ENCODE measurements around the gene LIMK2. TPM values are rescaled to one million over a fixed set of nuclear protein-coding genes. Genes with fewer than 3 reads are reported as not detected.

Gene LIMK2
- total RNA-seq, 1 donor from 2014 or later: 248 TPM

GRCh38 chr22:31260474-31260856 lies 48.4 kb downstream of the LIMK2 start:
- H3K4me1 Mint-ChIP-seq (ENCODE audit: unreplicated experiment): peaks cover 6% of the 10 kb centered on the region
- H3K36me3 Mint-ChIP-seq (ENCODE audit: low read depth, unreplicated experiment): peaks cover 57% of the 10 kb centered on the region
- no peak for DNase-seq (ENCODE audit: low spot score)
- TF ChIP-seq CTCF (IDR thresholded peaks at IDR 0.05; ENCODE audit: unreplicated experiment): no peak
- H3K27me3 Mint-ChIP-seq (ENCODE audit: unreplicated experiment): peaks cover 5% of the 10 kb centered on the region
- no peaks in the 10 kb centered on the region for H3K9me3 Mint-ChIP-seq (ENCODE audit: unreplicated experiment)
- peak overlapping the region; percentile 34 for H3K4me3 Mint-ChIP-seq (ENCODE audit: unreplicated experiment)
- no peak overlapping the region for H3K27ac Mint-ChIP-seq (ENCODE audit: unreplicated experiment)

DNA sequence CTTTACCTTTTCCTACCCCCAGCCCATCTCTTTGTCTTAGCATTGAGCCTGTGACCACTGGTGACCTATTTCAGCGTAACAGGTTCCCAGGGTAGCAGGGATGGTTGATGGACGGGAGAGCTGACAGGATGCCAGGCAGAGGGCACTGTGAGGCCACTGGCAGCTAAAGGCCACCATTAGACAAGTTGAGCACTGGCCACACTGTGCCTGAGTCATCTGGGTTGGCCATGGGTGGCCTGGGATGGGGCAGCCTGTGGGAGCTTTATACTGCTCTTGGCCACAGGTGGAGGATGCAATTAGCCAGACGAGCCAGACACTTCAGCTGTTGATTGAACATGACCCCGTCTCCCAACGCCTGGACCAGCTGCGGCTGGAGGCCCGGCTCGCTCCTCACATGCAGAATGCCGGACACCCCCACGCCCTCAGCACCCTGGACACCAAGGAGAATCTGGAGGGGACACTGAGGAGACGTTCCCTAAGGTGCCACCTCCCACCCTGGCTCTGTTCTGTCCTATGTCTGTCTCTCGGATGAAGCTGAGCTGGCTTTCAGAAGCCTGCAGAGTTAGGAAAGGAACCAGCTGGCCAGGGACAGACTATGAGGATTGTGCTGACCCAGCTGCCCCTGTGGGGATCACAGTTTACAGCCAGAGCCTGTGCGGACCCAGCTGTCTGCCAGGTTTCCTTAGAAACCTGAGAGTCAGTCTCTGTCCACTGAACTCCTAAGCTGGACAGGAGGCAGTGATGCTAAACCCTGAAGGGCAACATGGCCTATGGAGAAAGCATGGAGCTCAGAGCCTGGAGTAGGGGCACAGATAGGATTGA lies 50.4 kb downstream of the LIMK2 start:
- no peak for TF ChIP-seq CTCF (IDR thresholded peaks at IDR 0.05; ENCODE audit: unreplicated experiment)
- Mint-ChIP-seq H3K36me3 (ENCODE audit: low read depth, unreplicated experiment) (peaks cover 68% of the 10 kb centered on the region), H3K4me1 (ENCODE audit: unreplicated experiment) (peaks cover 14% of the 10 kb centered on the region), H3K27ac (ENCODE audit: unreplicated experiment) (no peak overlapping the region), H3K9me3 (ENCODE audit: unreplicated experiment) (no peaks in the 10 kb centered on the region), H3K27me3 (ENCODE audit: unreplicated experiment) (peaks cover 9% of the 10 kb centered on the region), H3K4me3 (ENCODE audit: unreplicated experiment) (peak overlapping the region; percentile 68)
- DNase-seq (ENCODE audit: low spot score): no peak

- Mint-ChIP-seq H3K27ac (ENCODE audit: unreplicated experiment) (peak overlapping the region; percentile 54), H3K9me3 (ENCODE audit: unreplicated experiment) (no peaks in the 10 kb centered on the region), H3K4me1 (ENCODE audit: unreplicated experiment) (peaks cover 20% of the 10 kb centered on the region), H3K4me3 (ENCODE audit: unreplicated experiment) (peak overlapping the region; percentile 84), H3K27me3 (ENCODE audit: unreplicated experiment) (peaks cover 11% of the 10 kb centered on the region), H3K36me3 (ENCODE audit: low read depth, unreplicated experiment) (peaks cover 69% of the 10 kb centered on the region)
- DNase-seq (ENCODE audit: low spot score): no peak
- no peak for TF ChIP-seq CTCF (IDR thresholded peaks at IDR 0.05; ENCODE audit: unreplicated experiment)
These were observed 52.0 kb downstream of the LIMK2 start for GRCh38 chr22:31263896-31264640.

DNA sequence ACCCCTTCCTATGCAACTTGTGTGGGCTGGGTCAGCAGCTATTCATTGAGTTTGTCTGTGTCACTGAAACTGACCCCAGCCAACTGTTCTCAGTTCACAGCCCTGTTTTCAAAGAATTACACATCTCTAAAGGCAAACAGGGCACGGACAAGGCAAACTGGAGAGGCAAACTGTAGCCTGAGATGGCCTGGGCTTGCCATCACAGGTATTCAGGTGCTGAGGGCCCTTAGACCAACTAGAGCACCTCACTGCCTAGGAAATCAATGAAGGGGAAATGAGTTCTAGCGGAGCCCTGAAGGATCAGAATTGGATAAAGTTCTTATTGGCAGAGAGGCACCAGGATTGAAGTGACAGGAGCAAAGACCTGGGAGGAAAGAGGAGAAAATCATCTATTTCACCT lies 56.2 kb downstream of the LIMK2 start:
- Mint-ChIP-seq H3K4me3 (ENCODE audit: unreplicated experiment) (peak overlapping the region; percentile 65), H3K27ac (ENCODE audit: unreplicated experiment) (no peak overlapping the region), H3K36me3 (ENCODE audit: low read depth, unreplicated experiment) (peaks cover 68% of the 10 kb centered on the region), H3K27me3 (ENCODE audit: unreplicated experiment) (peaks cover 16% of the 10 kb centered on the region), H3K9me3 (ENCODE audit: unreplicated experiment) (no peaks in the 10 kb centered on the region), H3K4me1 (ENCODE audit: unreplicated experiment) (peaks cover 38% of the 10 kb centered on the region)
- TF ChIP-seq CTCF (IDR thresholded peaks at IDR 0.05; ENCODE audit: unreplicated experiment): no peak
- no peak for DNase-seq (ENCODE audit: low spot score)
